Activated CD4-positive, alpha-beta T cell treated with anti-CD3 and anti-CD28 coated beads, Interleukin-2, amount 50 U/mL, for 48 hours (primary cell): ENCODE results near the gene SLC38A7.
"Not testable (repeated sequence)": the region's sequence is repeated elsewhere in the genome, so short reads cannot be mapped to it uniquely, and the experiment has no call there.

Experiments used
- DNase-seq, 2 experiments: peaks; one replicate each; pipeline ENCODE4 v3.0.0-alpha.2; 2020

The SLC38A7 gene

DNA sequence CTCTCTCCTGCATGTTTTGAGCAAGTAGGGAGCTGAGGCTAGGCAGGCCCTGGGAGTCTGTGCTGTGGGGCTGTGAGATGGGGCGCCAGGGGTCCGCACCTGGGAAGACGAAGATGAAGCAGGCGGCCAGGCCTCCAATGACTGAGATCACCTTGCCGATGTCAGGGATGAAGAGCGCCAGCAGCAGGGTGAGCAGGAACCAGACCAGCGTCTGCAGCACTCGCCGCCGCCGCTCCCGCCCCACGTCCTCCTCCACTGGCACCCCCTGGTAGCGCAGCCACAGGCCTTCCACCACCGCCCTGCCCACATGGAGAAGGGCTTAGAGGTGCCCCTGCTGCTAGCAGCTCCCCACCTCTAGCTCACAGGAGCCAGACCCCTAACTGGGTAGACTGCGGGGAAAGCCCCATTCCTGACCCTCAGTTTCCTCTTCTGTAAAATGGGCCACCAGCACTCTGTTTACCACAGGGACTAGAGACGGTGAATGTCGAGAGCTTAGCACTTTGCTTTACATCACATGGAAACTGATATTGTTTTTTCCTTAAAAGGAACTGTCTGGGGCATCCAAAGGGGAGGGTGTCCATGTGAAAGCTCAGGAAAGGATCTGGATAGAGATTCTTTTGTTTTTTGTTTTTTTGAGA lies 13.5 kb downstream of the SLC38A7 start:
- DNase-seq: no peak

DNA sequence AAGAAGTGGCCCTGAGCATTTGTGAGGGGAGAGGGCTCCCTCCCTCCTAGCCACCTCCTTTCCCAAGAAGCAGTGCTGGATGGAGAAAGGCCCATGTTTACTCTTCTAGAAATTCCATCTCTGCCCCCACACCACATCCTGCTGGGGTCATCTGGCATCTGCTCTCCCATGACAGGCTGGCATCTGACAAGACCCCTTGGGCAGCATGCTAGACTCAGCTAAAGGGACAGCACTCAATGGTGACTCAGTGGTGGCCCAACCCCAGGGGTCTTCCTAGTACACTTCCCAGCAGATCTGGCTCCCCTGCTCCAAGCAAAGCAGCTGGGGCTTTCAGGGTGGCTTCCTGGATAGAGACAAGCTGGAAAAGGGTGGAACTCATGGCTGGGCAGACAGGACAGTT lies 14.4 kb downstream of the SLC38A7 start:
- DNase-seq: no peak

DNA sequence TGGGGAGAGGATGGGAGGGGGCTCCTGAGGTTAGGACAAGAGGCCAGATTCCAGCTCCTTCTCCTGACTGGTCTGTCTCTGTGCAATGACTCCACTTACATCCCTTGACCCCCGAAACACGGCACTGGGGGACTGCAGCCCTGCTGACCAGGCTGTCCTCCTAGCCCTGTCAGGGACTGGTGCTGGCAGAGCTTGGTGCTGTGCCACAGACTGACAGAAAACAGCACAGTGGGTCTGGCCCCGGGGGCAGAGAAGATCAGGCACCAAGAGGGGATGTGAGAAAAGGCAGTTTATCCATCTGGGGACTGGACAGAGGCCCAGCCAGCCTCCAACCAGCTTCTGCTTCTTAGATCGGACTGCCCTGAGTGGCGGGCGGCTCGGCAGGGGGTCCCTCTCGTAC lies 19.4 kb downstream of the SLC38A7 start:
- no peak for DNase-seq

DNA sequence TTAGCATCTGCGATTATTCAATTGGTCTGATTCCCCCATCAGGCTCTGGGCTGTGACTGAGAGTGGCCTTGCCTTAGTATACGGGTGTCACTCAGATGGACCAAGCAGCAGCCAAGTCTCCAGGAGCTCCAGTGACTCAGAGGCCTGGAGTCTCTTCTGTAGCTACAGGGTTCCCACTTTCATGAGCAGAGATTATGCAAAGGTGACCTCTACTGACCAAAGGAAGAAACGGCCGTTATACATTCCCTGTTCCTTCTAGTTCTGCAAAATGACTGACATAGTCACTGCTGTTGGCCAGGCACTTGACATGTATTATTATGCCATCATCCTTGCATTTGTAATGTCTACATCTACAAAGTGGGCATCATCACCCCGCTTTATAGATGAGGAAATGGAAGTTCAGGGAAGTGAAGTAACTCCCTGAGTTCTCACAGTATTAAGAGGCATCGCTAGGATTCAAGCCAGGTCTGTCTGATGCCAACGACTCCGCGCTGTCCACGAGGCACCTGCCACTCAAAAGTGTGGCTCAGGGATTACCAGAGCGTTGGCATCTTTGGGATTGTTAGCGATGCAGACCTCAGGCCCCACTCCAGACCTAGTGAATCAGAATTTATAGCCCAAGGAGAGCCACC lies 23.3 kb downstream of the SLC38A7 start:
- no peak for DNase-seq

DNA sequence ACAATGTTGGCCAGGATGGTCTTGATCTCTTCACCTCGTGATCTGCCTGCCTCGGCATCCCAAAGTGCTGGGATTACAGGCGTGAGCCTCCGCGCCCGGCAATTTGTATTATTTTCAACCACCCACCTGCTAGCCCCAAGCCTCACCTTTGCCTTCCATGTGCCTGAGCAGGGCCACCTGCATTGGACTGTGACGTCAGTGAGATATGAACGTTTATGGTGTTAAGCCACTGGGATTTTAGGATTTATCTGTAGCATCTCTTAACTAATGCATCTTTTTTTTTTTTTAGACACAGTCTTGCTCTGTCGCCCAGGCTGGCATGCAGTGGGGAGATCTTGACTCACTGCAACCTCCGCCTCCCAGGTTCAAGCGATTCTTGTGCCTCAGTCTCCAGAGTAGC lies 24.7 kb downstream of the SLC38A7 start:
- not testable (repeated sequence) for DNase-seq

DNA sequence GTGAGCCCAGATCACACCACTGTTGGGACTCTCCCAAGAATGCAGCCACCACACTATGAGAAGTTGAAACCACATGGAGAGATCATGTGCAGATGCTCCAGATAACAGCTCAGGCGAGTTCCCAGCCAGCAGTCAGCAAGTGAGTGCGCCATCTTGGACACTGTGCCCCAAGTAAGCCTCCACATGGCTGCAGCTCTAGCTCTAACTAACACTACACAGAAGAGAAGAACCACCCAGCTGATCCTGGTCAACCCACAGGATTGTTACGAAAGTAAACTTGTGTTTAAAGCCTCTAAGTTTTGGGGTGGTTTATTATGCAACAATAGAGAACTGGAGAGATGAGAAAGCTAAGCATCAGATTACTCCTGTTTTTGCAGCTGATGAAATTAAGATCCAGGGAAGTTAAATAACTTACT lies 25.8 kb downstream of the SLC38A7 start:
- DNase-seq: no peak

DNA sequence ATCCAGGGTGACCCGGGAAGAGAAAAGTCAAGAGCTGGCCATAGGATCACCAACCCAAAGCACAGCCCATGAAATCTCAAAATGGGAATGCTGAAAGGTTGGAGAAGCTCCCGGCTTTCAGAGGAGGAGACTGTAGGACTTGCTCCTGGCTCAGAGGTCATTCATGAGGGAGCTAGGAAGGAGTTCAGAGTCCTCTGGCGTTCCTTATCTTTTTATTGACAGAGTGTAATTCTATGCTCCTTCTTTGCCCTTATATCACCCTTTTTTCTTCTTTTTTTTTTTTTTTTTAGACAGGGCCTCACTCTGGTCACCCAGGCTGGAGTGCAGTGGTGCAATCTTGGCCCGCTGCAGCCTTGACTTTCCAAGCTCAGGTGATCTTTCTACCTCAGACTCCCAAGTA lies 27.7 kb downstream of the SLC38A7 start:
- DNase-seq: no peak

DNA sequence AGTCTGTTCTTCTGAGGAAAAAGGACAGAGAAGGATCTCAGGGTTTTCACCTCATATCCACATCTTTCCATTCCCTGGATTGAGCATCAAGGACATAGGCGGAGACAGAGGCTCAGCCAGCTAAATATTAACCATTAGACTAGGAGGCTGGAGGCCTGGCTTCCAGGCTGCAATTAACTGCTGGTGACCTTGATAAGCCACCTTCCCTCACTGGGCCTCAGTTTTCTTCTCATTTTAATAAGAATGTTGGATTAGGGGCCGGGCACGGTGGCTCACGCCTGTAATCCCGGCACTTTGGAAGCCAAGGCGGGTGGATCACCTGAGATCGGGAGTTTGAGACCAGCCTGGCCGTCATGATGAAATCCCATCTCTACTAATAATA lies 29.4 kb downstream of the SLC38A7 start:
- DNase-seq: no peak

DNA sequence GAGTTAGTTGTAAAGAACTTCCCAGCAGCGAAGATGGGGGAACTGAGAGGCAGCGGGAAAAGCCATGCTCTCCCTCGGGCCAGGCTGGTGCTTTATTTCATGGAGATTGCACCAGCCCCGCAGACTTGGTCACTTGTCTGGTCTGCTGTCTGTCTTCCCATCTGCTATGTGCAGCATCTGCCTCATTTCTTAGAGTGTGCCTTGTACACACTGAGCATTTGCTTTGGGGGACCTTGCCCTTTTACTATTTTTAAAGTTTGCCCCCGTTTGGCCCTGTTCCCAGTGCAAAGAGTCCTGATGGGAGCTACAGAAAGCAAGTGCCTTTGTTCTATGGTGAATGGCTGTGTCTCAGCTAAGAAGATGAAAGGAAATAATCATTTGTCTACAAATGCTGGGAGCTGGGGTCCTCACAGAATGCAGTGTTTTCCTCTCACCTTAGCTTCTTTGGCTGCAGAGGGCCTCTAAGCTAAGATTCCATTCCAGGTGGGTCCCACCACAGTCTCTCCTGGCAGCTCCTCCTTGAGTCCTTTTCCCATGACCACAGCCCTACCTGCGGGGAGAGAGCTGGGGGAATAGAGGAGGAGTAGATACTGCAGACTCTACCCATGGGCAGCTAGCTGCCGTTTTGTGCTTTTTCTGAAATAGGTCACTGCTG lies 29.9 kb downstream of the SLC38A7 start:
- no peak for DNase-seq

DNA sequence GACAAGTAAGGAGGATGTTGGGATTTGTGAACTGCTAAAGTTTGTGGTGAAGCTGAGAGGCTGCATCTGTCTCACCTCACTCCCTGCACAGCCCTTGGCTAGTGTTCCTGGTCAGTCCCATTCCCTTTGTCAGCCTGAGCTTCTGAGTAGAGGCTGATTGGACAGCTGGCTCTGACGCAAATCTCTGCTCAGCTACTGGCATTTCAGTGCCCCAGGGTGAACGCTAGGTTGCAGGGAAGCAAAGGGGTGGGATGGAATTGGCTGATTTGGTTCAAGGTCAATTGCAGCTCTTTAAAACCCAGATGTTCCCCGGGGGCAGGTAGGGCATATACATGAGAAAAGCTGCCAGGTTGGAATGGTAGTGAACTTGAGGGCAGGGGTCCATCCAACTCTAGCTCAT lies 31.8 kb downstream of the SLC38A7 start:
- DNase-seq: no peak

DNA sequence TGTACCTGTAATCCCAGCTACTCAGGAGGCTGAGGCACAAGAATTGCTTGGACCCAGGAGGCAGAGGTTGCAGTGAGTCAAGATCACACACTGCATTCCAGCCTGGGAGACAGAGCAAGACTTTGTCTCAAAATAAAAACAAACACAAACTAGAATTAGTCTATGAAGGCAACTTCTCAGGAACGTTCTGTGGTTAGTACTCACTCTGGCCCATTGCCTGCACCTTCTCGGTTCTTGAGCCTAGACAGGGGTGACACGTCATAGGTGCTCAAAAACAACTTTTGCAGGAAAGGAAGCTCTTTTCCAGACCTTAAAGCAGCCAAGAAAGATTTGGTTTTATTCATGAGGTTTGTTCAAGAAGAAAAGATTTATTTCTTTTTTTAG lies 32.6 kb downstream of the SLC38A7 start:
- no peak for DNase-seq

DNA sequence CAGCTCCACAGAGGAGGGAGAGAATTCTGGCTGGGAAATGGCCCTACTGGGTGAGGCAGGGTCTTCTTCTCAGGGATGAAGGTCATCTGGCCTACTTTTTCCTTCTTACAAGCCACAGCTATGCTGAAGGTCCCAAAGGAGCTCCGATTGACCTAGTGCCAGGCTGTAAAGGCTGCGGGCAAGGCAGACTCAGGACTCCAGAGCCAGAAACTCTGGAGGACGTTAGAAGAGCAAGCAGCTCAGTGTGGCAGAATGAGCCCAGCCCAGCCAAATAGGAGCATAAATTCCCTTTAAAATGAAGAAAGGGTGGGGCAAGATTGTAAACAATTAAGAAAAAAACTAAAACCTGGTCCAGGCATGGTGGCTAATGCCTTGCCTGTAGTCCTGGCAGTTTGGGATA lies 34.9 kb downstream of the SLC38A7 start:
- DNase-seq: no peak

DNA sequence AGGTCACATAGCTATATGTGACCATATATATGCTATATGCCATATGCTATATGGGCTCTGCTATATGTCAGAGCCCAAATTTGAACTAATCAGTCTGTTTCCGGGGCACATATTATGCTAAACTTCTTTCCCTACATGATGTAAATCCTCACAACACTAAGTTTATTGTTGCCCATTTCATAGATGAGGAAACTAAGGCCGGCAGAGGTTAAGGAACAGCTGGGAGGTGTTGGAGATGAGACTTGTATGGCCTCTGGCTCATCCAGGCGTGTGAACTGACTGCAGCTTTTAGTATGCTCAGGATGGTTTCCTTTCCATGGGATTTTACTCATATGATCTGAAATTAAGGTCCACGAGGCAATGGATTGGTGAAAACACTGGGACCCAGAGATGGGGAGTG lies 37.5 kb downstream of the SLC38A7 start:
- no peak for DNase-seq

DNA sequence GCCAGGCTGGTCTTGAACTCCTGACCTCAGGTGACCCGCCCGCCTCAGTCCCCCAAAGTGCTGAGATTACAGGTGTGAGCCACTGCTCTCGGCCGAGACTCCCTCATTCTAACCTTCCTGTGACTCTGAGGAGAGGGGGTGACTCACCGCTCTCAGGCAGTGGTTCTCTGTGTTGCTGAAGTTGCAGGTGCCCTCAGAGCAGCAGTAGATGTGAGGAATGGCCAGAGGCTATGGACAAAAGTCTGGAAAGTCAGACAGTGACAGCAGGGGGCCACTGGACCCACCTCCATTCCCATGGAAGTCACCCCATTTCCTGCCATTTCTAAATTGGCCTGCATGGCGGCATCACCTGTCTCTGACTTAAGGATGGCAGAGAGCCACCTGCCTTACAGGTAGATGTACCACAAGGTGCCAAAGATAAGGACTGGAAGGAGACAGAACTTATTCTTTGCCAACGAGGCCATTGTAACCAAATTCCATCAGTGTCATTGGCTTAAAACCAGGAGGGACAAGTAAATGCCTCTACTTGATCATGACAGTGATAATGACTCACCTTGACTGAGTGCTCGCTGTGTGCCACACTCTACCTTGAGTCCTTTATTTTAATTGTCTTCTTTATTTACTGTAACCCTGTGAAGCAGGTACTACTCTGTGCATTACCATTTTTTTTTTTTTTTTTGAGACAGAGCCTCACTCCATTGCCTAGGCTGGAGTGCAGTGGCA lies 39.6 kb downstream of the SLC38A7 start:
- DNase-seq: no peak

DNA sequence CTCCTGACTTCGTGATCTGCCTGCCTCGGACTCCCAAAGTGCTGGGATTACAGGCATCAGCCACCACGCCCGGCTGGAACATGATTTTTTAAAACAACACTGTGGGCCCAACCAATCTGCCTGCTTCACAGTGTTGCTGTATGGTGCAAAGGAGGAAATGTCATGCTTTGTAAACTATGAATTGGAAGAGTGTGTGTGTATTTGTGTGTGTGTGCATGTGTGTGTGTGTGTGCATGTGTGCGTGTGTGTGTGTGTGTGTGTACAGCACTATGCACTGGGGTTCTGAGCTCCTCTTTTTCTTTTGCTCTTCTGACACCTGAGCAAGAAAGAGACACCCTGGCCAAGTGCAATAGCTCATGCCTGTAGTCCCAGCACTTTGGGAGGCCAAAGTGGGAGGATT lies 40.5 kb downstream of the SLC38A7 start:
- no peak for DNase-seq

DNA sequence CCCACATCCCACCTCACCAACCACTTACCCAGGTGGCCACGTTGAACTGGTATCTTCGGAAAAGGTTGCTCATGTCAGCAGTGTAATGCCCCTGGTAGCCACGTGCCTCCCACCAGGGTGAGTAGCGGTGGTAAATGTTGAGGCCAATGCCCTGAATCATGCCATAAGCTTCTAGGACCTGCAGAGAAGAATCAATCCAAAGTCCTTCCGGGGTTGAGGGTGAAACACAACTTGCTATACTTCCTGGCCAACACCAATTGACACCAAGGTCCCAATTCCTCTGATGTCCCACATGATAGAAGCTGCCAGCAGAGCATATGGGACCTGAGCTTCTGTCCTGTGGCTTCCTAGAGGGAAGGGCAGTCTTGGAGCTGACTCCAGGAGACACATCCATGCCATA lies 43.6 kb downstream of the SLC38A7 start:
- DNase-seq: no peak

DNA sequence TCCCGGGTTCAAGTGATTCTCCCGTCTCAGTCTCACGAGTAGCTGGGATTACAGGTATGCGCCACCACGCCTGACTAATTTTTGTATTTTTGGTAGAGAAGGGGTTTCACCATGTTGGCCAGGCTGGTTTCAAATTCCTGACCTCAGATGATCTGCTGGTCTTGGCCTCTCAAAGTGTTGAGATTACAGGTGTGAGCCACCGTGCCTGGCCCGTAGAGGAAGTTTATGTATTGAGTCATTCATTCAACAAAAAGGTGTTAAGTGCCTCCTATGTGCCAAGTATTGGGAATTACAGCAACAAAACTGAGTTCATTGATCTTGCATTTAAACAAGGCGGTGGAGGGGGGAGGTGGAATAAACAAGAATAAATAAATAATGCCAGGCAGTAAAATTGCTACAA lies 44.7 kb downstream of the SLC38A7 start:
- no peak for DNase-seq

DNA sequence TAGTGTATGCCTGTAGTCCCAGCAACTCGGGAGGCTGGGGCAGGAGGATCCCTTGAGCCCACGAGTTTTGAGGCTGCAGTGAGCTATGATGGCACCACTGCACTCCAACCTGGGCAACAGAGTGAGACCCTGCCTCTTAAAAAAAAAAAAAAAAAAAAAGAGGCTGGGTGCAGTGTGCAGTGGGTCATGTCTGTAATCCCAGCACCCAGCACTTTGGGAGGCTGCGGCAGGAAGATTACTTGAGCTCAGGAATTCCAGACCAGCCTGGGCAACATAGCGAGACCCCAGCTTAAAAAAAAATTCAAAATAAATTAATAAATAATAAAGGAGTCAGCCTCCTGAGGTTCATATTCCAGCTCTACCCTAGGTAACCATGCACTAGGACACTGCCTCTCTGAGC lies 45.3 kb downstream of the SLC38A7 start:
- no peak for DNase-seq

DNA sequence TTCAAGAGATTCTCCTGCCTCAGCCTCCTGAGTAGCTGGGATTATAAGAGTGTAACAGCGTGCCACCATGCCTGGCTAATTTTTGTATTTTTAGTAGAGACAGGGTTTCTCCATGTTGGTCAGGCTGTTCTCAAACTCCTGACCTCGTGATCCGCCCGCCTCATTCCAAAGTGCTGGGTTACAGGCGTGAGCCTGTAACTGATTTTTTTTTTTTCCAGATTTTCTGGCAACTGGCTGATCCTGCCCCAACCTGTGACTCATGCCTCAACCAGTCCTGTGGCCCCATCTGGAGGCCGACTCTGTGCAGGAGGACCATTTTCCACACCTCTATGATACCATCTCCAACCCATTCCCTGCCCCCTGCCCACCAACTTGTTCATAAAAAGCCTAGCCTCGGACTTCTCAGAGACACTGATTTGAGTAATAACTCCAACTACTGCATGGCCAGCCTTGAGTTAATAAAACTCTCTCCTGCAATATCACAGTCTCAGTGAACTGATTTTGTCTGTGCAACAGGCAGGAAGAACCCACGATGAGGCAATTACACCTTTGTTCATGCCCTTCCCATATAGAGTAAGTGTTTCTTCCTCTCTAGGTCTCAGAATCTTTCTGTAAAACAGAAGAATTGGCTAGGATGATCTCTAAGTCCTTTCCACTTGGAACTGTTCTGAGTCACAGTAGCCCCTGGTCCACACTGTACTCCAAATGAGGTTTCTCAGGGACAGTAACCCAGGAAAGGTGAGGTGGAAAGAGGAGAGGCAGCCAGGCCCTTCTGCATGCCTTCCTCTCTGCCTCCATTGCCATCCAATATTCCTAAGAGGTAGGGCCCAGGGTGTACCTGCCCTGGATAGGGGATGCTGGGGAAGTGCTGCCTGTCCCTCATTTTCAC lies 46.2 kb downstream of the SLC38A7 start:
- DNase-seq: no peak

DNA sequence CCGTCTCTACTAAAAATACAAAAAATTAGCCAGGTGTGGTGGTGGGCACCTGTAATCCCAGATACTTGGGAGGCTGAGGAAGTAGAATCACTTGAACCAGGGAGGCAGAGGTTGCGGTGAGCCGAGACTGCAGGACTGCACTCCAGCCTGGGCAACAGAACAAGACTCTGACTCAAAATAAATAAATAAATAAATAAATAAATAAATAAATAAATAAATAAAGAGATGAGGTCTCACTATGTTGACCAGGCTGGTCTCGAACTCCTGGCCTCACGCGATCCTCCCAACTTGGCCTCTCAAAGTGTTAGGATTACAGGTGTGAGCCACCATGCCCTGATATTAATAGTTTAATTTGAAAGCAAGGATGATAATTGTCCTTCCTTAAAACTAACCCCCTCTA lies 47.5 kb downstream of the SLC38A7 start:
- DNase-seq: not testable (repeated sequence)

DNA sequence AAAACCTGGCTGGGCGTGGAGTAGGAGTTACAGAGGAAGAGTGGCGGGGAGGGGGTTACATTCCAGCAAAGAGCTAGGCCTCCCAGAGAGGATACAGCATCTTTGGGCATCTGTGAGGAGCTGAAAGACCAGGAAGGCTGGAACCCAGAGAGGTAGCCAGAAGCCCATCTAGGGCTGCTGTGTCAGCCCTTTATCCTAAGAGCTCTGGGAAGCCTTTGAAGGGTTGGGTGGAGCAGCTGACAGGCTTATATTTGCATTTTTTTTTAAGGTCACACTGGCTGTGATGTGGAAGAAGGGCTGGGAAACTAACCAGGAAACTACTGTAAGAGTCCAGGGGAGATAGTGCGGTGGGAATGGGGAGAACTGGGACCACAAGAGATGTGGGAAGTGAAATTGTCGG lies 48.1 kb downstream of the SLC38A7 start:
- DNase-seq: no peak

DNA sequence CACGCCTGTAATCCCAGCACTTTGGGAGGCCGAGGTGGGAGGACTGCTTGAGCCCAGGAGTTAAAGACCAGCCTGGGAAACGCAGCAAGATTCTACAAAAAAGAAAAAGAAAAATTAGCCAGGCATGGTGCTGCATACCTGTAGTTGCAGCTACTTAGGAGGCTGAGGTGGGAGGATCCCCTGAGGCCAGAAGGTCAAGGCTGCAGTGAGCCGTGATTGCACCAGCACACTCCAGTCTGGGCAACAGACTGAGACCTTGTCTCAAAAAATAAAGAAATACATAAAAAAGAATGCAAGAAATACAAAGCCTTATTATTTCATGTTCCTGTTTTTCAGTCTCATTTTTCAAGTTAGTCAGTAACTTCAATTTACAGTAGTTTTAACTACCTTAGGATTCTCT lies 49.1 kb downstream of the SLC38A7 start:
- DNase-seq: no peak

DNA sequence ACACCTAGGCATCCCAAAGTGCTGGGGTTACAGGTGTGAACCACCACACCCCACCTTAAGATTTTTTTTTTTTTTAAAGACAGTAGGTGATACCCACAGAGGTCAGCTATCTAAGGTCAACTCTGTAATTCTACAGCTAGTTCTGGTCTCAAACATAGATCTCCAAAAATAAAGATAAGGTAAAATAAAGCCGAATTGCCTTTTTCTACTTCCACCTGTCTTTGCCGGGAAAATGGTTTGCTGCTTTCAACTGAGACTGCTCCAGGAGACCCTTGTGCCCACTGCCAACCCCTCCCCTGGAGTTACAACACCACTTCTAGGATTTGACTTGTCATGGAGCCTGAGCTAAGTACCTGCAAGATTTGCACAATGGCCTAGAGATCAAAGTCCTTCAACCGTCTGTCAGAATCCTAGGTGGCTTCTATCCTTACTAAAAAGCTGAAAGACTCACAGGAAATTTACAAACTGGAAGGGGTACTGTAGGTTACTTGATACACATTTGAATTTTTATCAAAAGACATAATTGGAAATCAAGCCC lies 50.2 kb downstream of the SLC38A7 start:
- no peak for DNase-seq
